LoVo (cell line): ENCODE data around the gene TCTN1.
"Not testable (repeated sequence)": the region's sequence is repeated elsewhere in the genome, so short reads cannot be mapped to it uniquely, and the experiment has no call there.

Experiments
- DNase-seq: peaks from one replicate; pipeline ENCODE4 v3.0.0-alpha.2; 2016; ENCODE audit warnings: low spot score

Gene TCTN1

GRCh38 chr12:110638796-110639195, 24.9 kb downstream of the TCTN1 start:
- no peak for DNase-seq

- DNase-seq: no peak
Observed at GRCh38 chr12:110639336-110640141, 25.6 kb downstream of the TCTN1 start.

- DNase-seq: no peak
Observed at GRCh38 chr12:110640275-110641025, 26.5 kb downstream of the TCTN1 start.

- no peak for DNase-seq
Observed at GRCh38 chr12:110641521-110641920, 27.6 kb downstream of the TCTN1 start.

GRCh38 chr12:110647631-110648040, 33.7 kb downstream of the TCTN1 start:
- DNase-seq: no peak

- DNase-seq: no peak
Observed at GRCh38 chr12:110649341-110649847, 35.5 kb downstream of the TCTN1 start.

- not testable (repeated sequence) for DNase-seq
Observed at GRCh38 chr12:110654238-110654637, 40.3 kb downstream of the TCTN1 start.

DNA sequence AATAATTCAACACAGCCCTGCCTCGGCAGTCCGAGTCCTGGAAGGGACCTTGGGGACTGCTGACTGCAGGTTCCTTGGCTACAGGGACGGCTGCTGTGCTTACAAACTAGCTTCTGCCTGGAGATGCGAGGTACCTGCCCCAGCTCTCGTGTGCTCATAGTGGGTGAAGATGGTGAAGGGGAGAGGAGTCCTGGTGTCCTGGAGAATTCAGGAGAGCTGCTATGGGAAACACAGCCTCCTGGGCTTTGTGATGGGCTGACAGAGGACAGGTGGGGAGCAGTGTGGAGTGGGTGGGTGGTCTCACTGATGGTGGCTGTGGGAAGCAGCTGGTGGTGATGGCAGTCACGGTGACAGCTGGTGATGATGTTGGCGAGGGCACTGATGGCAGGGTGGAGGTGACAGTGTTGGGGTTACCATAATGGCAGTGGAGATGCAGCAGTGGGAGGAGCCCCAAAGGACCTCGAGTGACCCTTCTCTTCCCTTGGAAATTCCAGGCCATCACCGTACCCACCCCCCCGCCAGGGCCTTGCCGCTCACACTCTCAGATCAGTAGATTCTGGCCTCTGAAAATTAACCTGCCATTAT, 42.2 kb downstream of the TCTN1 start:
- no peak for DNase-seq

- DNase-seq: no peak
Observed at GRCh38 chr12:110657747-110658146, 43.8 kb downstream of the TCTN1 start.

GRCh38 chr12:110658242-110658641, 44.3 kb downstream of the TCTN1 start:
- DNase-seq: no peak

DNA sequence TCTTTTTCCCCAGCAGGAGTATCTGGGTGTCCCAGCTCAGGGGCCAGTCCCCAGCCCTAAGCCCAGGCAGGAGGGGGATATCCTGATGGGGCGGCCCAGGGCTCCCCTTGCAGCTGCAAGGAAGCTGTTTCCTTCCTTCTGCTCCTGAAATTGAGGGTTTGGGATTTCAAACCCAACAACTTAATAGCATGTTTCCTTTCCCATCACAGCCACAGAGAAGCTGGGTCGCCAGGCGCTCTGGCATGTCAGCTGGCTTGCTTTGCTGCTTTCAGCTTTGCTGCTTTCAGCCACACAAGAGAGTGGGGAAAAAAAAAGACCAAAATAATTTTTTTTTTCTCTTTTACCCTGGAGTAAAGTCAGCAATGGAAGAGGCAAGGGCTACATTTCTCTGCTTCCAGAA, 44.9 kb downstream of the TCTN1 start:
- DNase-seq: no peak

DNA sequence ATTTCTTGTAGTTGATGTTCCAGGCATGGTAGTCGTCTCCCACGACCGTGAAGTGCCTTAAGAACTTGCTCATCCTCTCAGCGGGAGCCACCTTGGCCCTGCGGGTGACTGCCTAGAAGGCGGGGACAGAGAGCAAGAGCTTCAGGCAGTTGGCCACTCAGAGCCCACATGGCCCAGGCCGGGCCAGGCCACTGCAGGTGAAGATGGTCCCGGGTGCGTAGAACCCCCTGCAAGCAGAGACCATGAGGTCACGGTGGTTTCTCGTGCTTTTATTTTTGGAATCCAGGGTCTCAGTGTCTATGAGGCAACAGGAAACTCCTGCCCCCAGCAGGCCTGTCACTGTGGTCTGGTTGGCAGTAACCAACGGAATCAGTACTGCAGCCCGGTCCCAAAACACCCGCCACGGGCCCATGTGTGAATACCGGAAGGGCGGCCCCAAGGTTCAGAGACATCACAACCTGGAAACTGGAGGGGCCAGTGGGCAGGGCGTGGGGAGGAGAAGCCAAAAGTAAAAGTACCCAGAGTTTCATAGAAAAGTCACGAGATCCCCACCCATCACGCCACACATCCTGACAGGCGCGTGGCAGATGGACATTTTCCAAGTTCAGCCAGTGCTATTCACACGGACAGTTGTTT, 47.5 kb downstream of the TCTN1 start:
- no peak for DNase-seq

GRCh38 chr12:110666892-110667291, 53.0 kb downstream of the TCTN1 start:
- no peak for DNase-seq

DNA sequence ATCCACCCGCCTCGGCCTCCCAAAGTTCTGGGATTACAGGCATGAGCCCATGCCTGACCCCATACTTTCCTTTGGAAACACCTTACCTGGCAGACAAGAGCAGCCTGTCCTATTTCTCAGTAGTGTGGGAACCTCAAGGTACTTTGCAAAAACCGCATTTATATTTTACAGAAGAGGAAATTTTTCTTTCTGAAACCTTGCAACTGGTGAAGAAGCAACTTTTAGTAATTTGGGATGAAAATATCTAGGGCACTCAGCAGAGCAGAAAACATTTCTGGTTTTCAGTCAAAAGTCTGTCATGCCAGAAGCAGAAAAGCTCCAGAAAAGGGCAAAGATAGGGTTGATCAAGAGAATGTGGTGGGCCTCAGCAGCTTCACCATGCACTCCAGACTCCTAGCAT, 53.7 kb downstream of the TCTN1 start:
- DNase-seq: no peak

GRCh38 chr12:110668480-110669192, 54.7 kb downstream of the TCTN1 start:
- DNase-seq: no peak

DNA sequence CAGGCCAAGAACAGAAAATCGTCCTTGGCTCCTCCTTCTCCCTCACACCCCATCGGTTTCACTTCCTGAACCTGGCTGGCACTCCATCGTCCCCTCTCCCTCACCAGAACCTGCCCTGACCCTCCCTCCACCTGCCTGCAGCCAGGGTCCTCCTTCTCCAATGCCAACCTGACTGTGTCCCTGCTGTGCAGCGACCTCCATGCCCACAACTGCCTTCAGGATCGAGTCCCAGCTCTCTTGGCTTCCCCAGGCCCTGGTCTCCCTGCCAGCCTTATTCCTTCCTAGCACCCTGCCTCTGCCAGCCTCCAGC, 55.2 kb downstream of the TCTN1 start:
- DNase-seq: no peak

- no peak for DNase-seq
Observed at GRCh38 chr12:110670161-110670701, 56.3 kb downstream of the TCTN1 start.

DNA sequence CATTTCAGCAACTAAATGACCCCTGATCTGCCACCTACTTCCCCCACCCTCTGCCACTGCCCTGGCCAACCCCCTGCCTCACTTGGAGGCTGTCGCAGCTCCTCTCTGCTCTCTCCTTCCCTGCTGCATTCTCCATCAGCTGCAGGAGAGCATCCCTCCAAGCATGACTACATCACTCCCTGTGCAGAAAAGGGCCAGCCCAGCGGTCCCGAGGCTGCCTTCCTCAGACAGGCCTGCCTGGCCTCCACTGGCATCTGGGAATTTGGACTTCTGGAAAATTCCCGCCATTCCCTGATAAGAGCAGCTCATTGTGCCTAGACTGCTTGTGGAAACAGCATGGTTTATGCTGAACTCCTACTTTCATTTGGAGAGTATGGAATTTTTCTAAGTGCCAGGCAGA, 62.2 kb downstream of the TCTN1 start:
- no peak for DNase-seq

GRCh38 chr12:110677206-110677911, 63.4 kb downstream of the TCTN1 start:
- DNase-seq: no peak

GRCh38 chr12:110677982-110678381, 64.1 kb downstream of the TCTN1 start:
- DNase-seq: no peak

DNA sequence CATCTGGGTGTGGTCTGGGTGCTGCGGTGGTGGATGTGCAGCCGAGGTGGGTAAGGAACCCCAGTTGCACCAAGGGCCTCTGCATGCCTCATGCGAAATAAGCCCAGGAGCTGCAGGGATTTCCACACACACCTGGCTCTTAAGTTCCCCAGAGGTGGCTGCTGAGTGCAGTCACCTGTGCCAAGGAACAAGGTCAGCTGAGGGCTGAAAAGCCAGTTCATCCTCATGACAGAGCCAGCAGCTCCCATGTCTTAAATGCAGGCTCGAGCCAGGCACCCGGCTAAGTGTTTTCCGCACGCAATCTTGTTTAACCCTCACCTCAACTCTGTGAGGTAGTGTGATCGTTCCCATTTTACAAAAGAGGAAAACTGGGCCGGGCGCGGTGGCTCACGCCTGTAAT, 65.3 kb downstream of the TCTN1 start:
- DNase-seq: no peak
